ENCODE results near the gene WDR89. TPM values are rescaled to one million over a fixed set of nuclear protein-coding genes. Genes with fewer than 3 reads are reported as not detected.

WDR89 gene, protein sequence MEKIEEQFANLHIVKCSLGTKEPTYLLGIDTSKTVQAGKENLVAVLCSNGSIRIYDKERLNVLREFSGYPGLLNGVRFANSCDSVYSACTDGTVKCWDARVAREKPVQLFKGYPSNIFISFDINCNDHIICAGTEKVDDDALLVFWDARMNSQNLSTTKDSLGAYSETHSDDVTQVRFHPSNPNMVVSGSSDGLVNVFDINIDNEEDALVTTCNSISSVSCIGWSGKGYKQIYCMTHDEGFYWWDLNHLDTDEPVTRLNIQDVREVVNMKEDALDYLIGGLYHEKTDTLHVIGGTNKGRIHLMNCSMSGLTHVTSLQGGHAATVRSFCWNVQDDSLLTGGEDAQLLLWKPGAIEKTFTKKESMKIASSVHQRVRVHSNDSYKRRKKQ
- total RNA-seq (1 to 10 TPM; 5.0 to 10.0 (median 7.9) TPM), polyA plus RNA-seq (1 to 10 TPM; 5.5 to 8.8 (median 6.0) TPM)

DNA sequence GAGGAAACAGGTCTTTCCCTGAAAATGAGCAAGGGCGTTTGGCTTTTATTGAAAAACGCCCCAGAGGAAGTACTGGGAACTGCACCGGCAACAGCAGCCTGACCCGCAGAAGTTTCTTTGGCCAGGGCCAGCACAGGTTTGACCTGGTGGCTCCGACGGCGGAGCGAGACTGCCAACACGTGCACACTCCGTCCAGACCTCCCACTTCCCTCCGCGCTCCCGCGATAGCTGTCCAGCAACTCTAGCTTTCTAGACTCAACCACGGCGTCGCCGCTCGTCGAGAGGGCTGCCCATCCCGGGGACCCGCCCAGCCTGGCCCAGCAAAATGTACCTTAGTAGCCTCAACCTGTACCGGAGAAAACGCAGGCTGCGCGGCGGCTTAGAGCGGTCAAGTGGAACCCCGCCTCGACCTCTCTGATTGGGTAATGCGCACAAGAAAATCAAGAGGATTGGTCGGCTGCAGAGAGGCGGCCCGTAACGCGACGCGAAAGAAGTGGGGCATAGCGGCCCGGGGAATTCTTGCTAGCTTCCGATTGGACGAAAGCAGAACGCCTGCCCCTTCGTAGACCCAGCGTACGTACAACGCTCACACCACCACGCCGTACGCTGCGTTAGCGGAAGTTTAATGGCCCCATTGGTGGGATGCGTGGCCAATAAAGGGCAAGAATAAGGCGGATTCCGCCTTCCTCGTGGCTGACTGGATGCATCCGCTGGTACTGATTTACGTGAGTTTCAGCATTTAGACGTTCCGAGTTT lies at the start of gene WDR89:
WDR89 (minus strand) TSS at position 399 of the 756 bp plus-strand sequence. CDS start 41,929 bp downstream, outside the sequence.
- intact Hi-C loops (cut with DNase I) = loop anchor here (1.0 to 5.0 kb wide), 4 partner anchors 86 to 252 kb away; partner anchors contain the start of genes PPP2R5E and SGPP1
- H3K4me3 ChIP-seq = peak within 1 kb of the TSS; percentile 42 to 69 (median 54)
- H3K4me1 ChIP-seq = peaks cover 0 to 12% (median 6%) of the 10 kb centered on the region in 4 donors

DNA sequence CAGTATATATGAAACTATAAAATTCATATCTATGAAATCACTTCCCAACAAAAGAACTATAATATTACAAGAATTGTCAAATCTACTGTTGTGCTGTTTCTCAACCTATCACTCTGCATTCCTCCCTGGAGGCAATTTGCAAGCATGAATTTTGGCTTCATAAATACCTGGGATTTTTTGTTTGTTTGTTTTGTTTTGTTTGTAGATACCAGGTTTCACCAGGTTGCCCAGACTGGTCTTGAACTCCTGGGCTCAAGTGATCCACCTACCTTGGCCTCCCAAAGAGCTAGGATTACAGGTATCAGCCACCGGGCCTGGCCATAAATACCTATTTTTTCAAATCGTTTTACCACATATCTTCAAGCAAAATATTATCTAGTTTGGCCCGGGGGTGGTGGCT lies 47.5 kb upstream of the WDR89 start:
- DNase-seq = no peak
- Histone ChIP-seq H3K27ac (no peak overlapping the region), H3K9me3 (no peaks in the 10 kb centered on the region), H3K27me3 (no peaks in the 10 kb centered on the region), H3K4me1 (no peaks in the 10 kb centered on the region), H3K36me3 (peaks cover 0 to 19% (median 0%) of the 10 kb centered on the region in 4 donors), H3K4me3 (no peak overlapping the region)
- intact Hi-C loops (cut with DNase I) = no loop called here
- WGBS, 2 donors = 92 to 93% methylated on average over 3 of the region's 3 CpGs
- TF ChIP-seq EP300 (IDR thresholded peaks at IDR 0.05) (no peak), POLR2A (IDR thresholded peaks at IDR 0.05) (no peak), POLR2AphosphoS5 (IDR thresholded peaks at IDR 0.05) (no peak)
- TF ChIP-seq, protein P1, sequence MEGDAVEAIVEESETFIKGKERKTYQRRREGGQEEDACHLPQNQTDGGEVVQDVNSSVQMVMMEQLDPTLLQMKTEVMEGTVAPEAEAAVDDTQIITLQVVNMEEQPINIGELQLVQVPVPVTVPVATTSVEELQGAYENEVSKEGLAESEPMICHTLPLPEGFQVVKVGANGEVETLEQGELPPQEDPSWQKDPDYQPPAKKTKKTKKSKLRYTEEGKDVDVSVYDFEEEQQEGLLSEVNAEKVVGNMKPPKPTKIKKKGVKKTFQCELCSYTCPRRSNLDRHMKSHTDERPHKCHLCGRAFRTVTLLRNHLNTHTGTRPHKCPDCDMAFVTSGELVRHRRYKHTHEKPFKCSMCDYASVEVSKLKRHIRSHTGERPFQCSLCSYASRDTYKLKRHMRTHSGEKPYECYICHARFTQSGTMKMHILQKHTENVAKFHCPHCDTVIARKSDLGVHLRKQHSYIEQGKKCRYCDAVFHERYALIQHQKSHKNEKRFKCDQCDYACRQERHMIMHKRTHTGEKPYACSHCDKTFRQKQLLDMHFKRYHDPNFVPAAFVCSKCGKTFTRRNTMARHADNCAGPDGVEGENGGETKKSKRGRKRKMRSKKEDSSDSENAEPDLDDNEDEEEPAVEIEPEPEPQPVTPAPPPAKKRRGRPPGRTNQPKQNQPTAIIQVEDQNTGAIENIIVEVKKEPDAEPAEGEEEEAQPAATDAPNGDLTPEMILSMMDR (IDR thresholded peaks at IDR 0.05) = no peak

More for the DNA sequence above, at the start of gene WDR89:
- 0% methylated on average over 60 of the region's 60 CpGs for WGBS, 2 donors
- H3K36me3 ChIP-seq = no peaks in the 10 kb centered on the region
- DNase-seq = peak; percentile 99
- H3K27me3 ChIP-seq = no peaks in the 10 kb centered on the region
- TF ChIP-seq, protein P1 (IDR thresholded peaks at IDR 0.05) = peak; percentile 45 to 85 (median 75)
- TF ChIP-seq POLR2AphosphoS5 (IDR thresholded peaks at IDR 0.05) (peak in 3 of 4 donors; percentile 69 to 77 (median 76)), EP300 (IDR thresholded peaks at IDR 0.05) (peak in 1 of 4 donors; percentile 10), POLR2A (IDR thresholded peaks at IDR 0.05) (peak in 1 of 2 donors; percentile 46)
- no peaks in the 10 kb centered on the region for H3K9me3 ChIP-seq
- H3K27ac ChIP-seq = peak within 1 kb of the TSS; percentile 84 to 95 (median 89)

DNA sequence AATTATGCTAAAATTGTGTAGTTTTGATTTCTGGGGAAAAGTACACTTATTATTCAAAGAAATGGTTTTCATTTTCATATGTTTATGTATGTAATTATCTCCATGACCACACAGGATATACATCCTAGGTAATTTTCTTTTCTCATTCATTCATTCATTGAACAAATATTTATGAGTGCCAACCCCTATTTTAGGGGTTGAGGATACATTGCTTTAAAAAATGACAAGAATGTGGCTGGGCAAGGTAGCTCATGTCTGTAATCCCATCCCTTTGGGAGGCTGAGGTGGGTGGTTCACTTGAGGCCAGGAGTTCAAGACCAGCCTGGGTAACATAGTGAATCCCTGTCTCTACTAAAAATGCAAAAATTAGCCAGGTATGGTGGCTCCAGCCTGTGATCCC lies 45.3 kb upstream of the WDR89 start:
- TF ChIP-seq, protein P1 (IDR thresholded peaks at IDR 0.05) = no peak
- TF ChIP-seq EP300 (IDR thresholded peaks at IDR 0.05) (no peak), POLR2A (IDR thresholded peaks at IDR 0.05) (no peak), POLR2AphosphoS5 (IDR thresholded peaks at IDR 0.05) (no peak)
- H3K27ac ChIP-seq = no peak overlapping the region
- no peaks in the 10 kb centered on the region for H3K4me1 ChIP-seq
- no peak overlapping the region for H3K4me3 ChIP-seq
- H3K27me3 ChIP-seq = no peaks in the 10 kb centered on the region
- no peaks in the 10 kb centered on the region for H3K9me3 ChIP-seq
- peaks cover 0 to 11% (median 0%) of the 10 kb centered on the region in 4 donors for H3K36me3 ChIP-seq
- DNase-seq = no peak
- intact Hi-C loops (cut with DNase I) = no loop called here

DNA sequence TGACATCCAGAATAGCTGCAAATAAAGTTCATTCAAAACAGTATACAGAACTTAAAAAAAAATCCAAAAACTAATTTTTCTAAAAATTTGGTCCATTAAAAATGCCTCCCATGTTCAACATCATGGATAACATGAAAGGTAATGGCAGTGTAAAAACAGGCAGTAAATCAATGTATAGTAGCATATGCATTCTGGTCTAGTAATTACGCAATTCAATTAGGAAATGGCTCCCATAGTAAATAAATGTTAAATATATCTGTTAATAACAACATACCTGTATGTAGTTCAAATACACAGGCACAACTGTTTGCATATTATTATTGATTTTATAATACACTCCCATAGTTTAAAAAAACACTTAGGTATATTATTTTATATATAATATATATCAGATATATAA lies 43.7 kb upstream of the WDR89 start:
- Histone ChIP-seq H3K27ac (no peak overlapping the region), H3K4me1 (no peaks in the 10 kb centered on the region), H3K9me3 (no peaks in the 10 kb centered on the region), H3K4me3 (no peak overlapping the region), H3K36me3 (peaks cover 0 to 11% (median 0%) of the 10 kb centered on the region in 4 donors), H3K27me3 (no peaks in the 10 kb centered on the region)
- 97 to 98% methylated on average over 1 of the region's 1 CpG for WGBS, 2 donors
- DNase-seq = no peak
- TF ChIP-seq EP300 (IDR thresholded peaks at IDR 0.05) = no peak
- TF ChIP-seq, protein P1 (IDR thresholded peaks at IDR 0.05) = no peak
- TF ChIP-seq POLR2AphosphoS5 (IDR thresholded peaks at IDR 0.05) = no peak
- TF ChIP-seq POLR2A (IDR thresholded peaks at IDR 0.05) = no peak
- intact Hi-C loops (cut with DNase I) = no loop called here

Measured in sigmoid colon (tissue), 7 donors.